K562 (cell line): ENCODE measurements around the gene ARFGAP1. TPM values are rescaled to one million over a fixed set of nuclear protein-coding genes. Genes with fewer than 3 reads are reported as not detected.

Source experiments
- ATAC-seq: fragments of 200-7000 bp; cut with Tn5 transposase; 3 replicates; pipeline ENCODE4 v1.9.1; 2020; ENCODE audit warnings: moderate library complexity
- BruUV-seq: library from RNA; stranded (reverse); fragments of 400-500 nt; replicated peaks from 2 replicates; lab custom pipeline; 2021; lab: Mats Ljungman, UMichigan
- CTCF ChIA-PET: fragments of 300-600 bp; formaldehyde crosslinking; extraction: SDS; loops from one replicate; lab custom pipeline; 2021; ENCODE audit warnings: low intra/inter-chr PET ratio; lab: Yijun Ruan, JAX
- POLR2A ChIA-PET: fragments of 300-600, 350-650 bp; sonication (Branson Sonifier 250); formaldehyde crosslinking; extraction: SDS; loops from one replicate; lab custom pipeline; 2021; ENCODE audit warnings: antibody characterized with exemption, inconsistent platforms; lab: Yijun Ruan, JAX
- DNase-seq, 4 experiments: peaks; one replicate each; pipeline versions ENCODE4 v3.0.0 to v3.0.0-alpha.2; 2011 to 2018; ENCODE audit warnings: low spot score in 3 of 4, mixed read lengths in 3 of 4; ENCODE audit errors: extremely low read depth in 1 of 4
- FAIRE-seq: peaks from 2 replicates; lab custom pipeline; 2011; peaks lifted over from hg19 to GRCh38; lab: Jason Lieb, UNC
- H2AFZ ChIP-seq: 2 replicates; pipeline ENCODE4 v1.6.0; 2011; ENCODE audit warnings: low read depth, low read length, control low read depth, inconsistent platforms
- H3K27ac ChIP-seq: fragments of 200-600 bp; 3 replicates; pipeline ENCODE4 v1.8.0; 2011; ENCODE audit warnings: low read depth, mild to moderate bottlenecking, control low read depth, inconsistent platforms, low read length, moderate library complexity, mixed read lengths; ENCODE audit errors: extremely low read depth
- H3K27me3 ChIP-seq, 2 experiments: fragments of 300-600 bp in 1 of 2; 2 replicates in 1 of 2; 3 replicates in 1 of 2; pipeline versions ENCODE4 v1.6.0 to v1.8.0; 2011; ENCODE audit warnings: inconsistent platforms in 2 of 2, low read length in 2 of 2, mild to moderate bottlenecking in 1 of 2, mixed read lengths in 1 of 2, moderate library complexity in 1 of 2; ENCODE audit not compliant: control insufficient read depth in 2 of 2, insufficient read depth in 2 of 2
- H3K36me3 ChIP-seq: fragments of 300-600 bp; 3 replicates; pipeline ENCODE4 v1.8.0; 2011; ENCODE audit warnings: mild to moderate bottlenecking, low read length, inconsistent platforms; ENCODE audit not compliant: control insufficient read depth, insufficient read depth
- H3K4me1 ChIP-seq, 2 experiments: fragments of 200-600 bp in 1 of 2; replicated peaks in 1 of 2; 2 replicates in 1 of 2; 3 replicates in 1 of 2; pipeline versions ENCODE4 v1.5.1 to v1.8.0; 2011; ENCODE audit warnings: inconsistent platforms in 2 of 2, low read length in 2 of 2, mild to moderate bottlenecking in 1 of 2, mixed read lengths in 1 of 2, moderate library complexity in 1 of 2; ENCODE audit not compliant: control insufficient read depth in 2 of 2, insufficient read depth in 2 of 2
- H3K4me2 ChIP-seq: 2 replicates; pipeline ENCODE4 v1.6.1; 2011; ENCODE audit warnings: low read length, control low read depth, inconsistent platforms, mixed read lengths; ENCODE audit not compliant: insufficient read depth
- H3K4me3 ChIP-seq: fragments of 200-600 bp; sonication (generic), shearing (Covaris generic); 2 replicates; pipeline ENCODE4 v1.5.1; 2016; ENCODE audit warnings: control low read depth, inconsistent platforms
- H3K79me2 ChIP-seq: fragments of 200-600 bp; 3 replicates; pipeline ENCODE4 v1.8.0; 2011; ENCODE audit warnings: low read length, inconsistent platforms; ENCODE audit not compliant: control insufficient read depth, insufficient read depth
- H3K9ac ChIP-seq, 2 experiments: 2 replicates each; pipeline versions ENCODE4 v1.6.0 to v1.6.1; 2011; ENCODE audit warnings: low read depth in 2 of 2, low read length in 2 of 2, control low read depth in 1 of 2, inconsistent platforms in 1 of 2, mild to moderate bottlenecking in 1 of 2, mixed read lengths in 1 of 2; ENCODE audit not compliant: insufficient read depth in 1 of 2
- H3K9me1 ChIP-seq: one replicate; pipeline ENCODE4 v1.6.0; 2011; ENCODE audit warnings: inconsistent platforms, mild to moderate bottlenecking, low read length, moderate library complexity; ENCODE audit not compliant: control insufficient read depth, insufficient read depth
- H3K9me3 ChIP-seq: replicated peaks from 2 replicates; pipeline ENCODE4 v1.5.1; 2011; ENCODE audit warnings: low read depth, low read length, inconsistent platforms; ENCODE audit not compliant: control insufficient read depth, insufficient read depth
- H4K20me1 ChIP-seq: replicated peaks from 2 replicates; pipeline ENCODE4 v1.6.1; 2011; ENCODE audit warnings: low read length, inconsistent platforms, mixed read lengths; ENCODE audit not compliant: control insufficient read depth, insufficient read depth
- SMC3 ChIP-seq: conservative IDR thresholded peaks from 2 replicates; pipeline ENCODE4 v1.6.1; 2011; ENCODE audit warnings: low read depth, low read length, improper control_type of control experiment; ENCODE audit not compliant: insufficient read depth
- VEZF1 ChIP-seq: fragments of 200-800 bp; sonication (Bioruptor generic); IDR thresholded peaks from 2 replicates; pipeline ENCODE4 v1.6.1; 2017; ENCODE audit warnings: missing genetic modification characterization, missing compliant biosample characterization
- WGBS: fragments of 100-300 bp; shearing (Covaris generic); methylation state at CpG from one replicate; pipeline ENCODE4 v1.1.6; 2016; ENCODE audit warnings: low coverage, mixed read lengths; ENCODE audit not compliant: insufficient coverage; ENCODE audit errors: missing lambda C conversion rate; 5-methylcytosine and 5-hydroxymethylcytosine counted together
- in situ Hi-C: fragments of 300-500 bp; cut with MboI; formaldehyde crosslinking; loops from 4 replicates; pipeline ENCODE4 v1.15.0; 2018; ENCODE audit warnings: inconsistent platforms, mixed read lengths
- intact Hi-C: fragments of 100-400 bp; cut with micrococcal nuclease; formaldehyde crosslinking; loops from 2 replicates; pipeline ENCODE4 v1.14.2; 2022
- polyA plus RNA-seq, 8 experiments: library from polyadenylated mRNA; depleted of rRNA in 4 of 8; stranded (reverse) in 5 of 8; unstranded in 3 of 8; fragments of >200 nt; fragmentation: Nextera tagmentation in 2 of 8; fragmentation: Illumina TruSeq in 1 of 8; extraction: Ambion mirVana in 2 of 8; extraction: Trizol in 1 of 8; gene quantifications; 2 replicates each; pipeline versions ENCODE4 v1.2.1 to v1.2.3, GENCODE V29; 2011 to 2014; ENCODE audit warnings: inconsistent platforms in 1 of 8, missing spikeins in 1 of 8
- total RNA-seq, 7 experiments: library from RNA; depleted of rRNA in 6 of 7; stranded (reverse); fragments of >200 nt in 6 of 7; fragmentation: Illumina TruSeq in 2 of 7; extraction: Trizol in 2 of 7; gene quantifications; 2 replicates each; pipeline versions ENCODE4 v1.2.1 to v1.2.3, GENCODE V29; 2011 to 2021; ENCODE audit warnings: low replicate concordance in 1 of 7

The ARFGAP1 gene
- total and polyA plus RNA-seq, 9 of the 15 experiments (the other 6 are each of a cell fraction or from before 2014, with no cell fraction given) = 0.53 to 102 (median 33.5) TPM

- no peak for FAIRE-seq
- no peak for TF ChIP-seq SMC3
- TF ChIP-seq VEZF1 (CRISPR knock-in tag) = peak; percentile 26; the same call in 1 of the 2 replicates
- H3K36me3 ChIP-seq = peaks cover 9% of the 10 kb centered on the region; the same call in 1 of the 3 replicates
- ChIA-PET CTCF (no interaction called here), POLR2A (interaction anchor here (0.8 to 5.7 kb wide), 2 partner anchors 9 to 13 kb away, joined by 3 to 28 read pairs; no protein-coding TSS in a partner anchor)
- H3K27me3 ChIP-seq = peaks cover 12 to 34% of the 10 kb centered on the region in 2 experiments; a peak in 4 of 5 replicates
- peaks cover 0 to 78% of the 10 kb centered on the region in 2 experiments; a peak in 2 of 5 replicates for H3K4me1 ChIP-seq
- in situ Hi-C loops (no loop called here), intact Hi-C loops (loop anchor here (5.0 kb wide), 1 partner anchor 67 kb away; no protein-coding TSS in a partner anchor)
- no peak overlapping the region for H3K27ac ChIP-seq
- peak in 1 of 4 experiments; percentile 40 for DNase-seq
- no peak overlapping the region; a peak in 1 of 4 replicates for H3K9ac ChIP-seq
- ATAC-seq = no peak
- no peaks in the 10 kb centered on the region for H3K79me2 ChIP-seq
- WGBS = 12% methylated on average over 7 of the region's 22 CpGs
- no peaks in the 10 kb centered on the region for H3K9me3 ChIP-seq
- H3K4me2 ChIP-seq = no peak overlapping the region
- peaks cover 10% of the 10 kb centered on the region for H3K9me1 ChIP-seq
- H4K20me1 ChIP-seq = peaks cover 33% of the 10 kb centered on the region
- no TSS peak for BruUV-seq
- no peak overlapping the region for H3K4me3 ChIP-seq
- no peak overlapping the region for H2AFZ ChIP-seq
These were observed 21.4 kb downstream of the ARFGAP1 start for GRCh38 chr20:63293871-63294535.
